Endothelial cell of umbilical vein (primary cell): ENCODE results near the gene SMIM9. TPM values are rescaled to one million over a fixed set of nuclear protein-coding genes. Genes with fewer than 3 reads are reported as not detected.

Experiments
- BruUV-seq: library from RNA; stranded (reverse); fragments of 400-500 nt; replicated peaks from 2 replicates; lab custom pipeline; 2021; lab: Mats Ljungman, UMichigan
- CTCF ChIA-PET: fragments of 300-600, 350-600 bp; sonication (Branson Sonifier 250); formaldehyde crosslinking; loops from one replicate; lab custom pipeline; 2021; ENCODE audit warnings: antibody characterized with exemption, inconsistent platforms; lab: Charles Lee
- POLR2A ChIA-PET: fragments of 300-600, 350-600 bp; sonication (Branson Sonifier 250); formaldehyde crosslinking; loops from one replicate; lab custom pipeline; 2021; ENCODE audit warnings: antibody characterized with exemption, inconsistent platforms; lab: Charles Lee
- DNase-seq: peaks from one replicate; pipeline ENCODE4 v3.0.0-alpha.2; 2011; ENCODE audit warnings: low read depth, low spot score
- FAIRE-seq: peaks from 2 replicates; lab custom pipeline; 2011; peaks lifted over from hg19 to GRCh38; lab: Jason Lieb, UNC
- H2AFZ ChIP-seq: 2 replicates; pipeline ENCODE4 v1.6.0; 2012; ENCODE audit warnings: low read depth, low read length, control low read depth, inconsistent platforms
- H3K27ac ChIP-seq: 2 replicates; pipeline ENCODE4 v1.5.1; 2011; ENCODE audit warnings: low read depth, mild to moderate bottlenecking, control low read depth, low read length, moderate library complexity; ENCODE audit not compliant: insufficient read depth
- H3K27me3 ChIP-seq, 2 experiments: 2 replicates each; pipeline versions ENCODE4 v1.6.0 to v1.6.1; 2011; ENCODE audit warnings: low read length in 2 of 2, mixed read lengths in 1 of 2; ENCODE audit not compliant: control insufficient read depth in 2 of 2, insufficient read depth in 2 of 2
- H3K36me3 ChIP-seq, 2 experiments: 2 replicates in 1 of 2; 3 replicates in 1 of 2; pipeline ENCODE4 v1.5.1; 2011; ENCODE audit warnings: low read length in 2 of 2, mild to moderate bottlenecking in 1 of 2, moderate library complexity in 1 of 2; ENCODE audit not compliant: control insufficient read depth in 2 of 2, insufficient read depth in 2 of 2; ENCODE audit errors: extremely low read depth in 1 of 2
- H3K4me1 ChIP-seq: 3 replicates; pipeline ENCODE4 v1.5.1; 2011; ENCODE audit warnings: mild to moderate bottlenecking, low read length; ENCODE audit not compliant: control insufficient read depth, insufficient read depth; ENCODE audit errors: extremely low read depth
- H3K4me2 ChIP-seq: 2 replicates; pipeline ENCODE4 v1.6.1; 2011; ENCODE audit warnings: low read length, control low read depth, mixed read lengths; ENCODE audit not compliant: insufficient read depth
- H3K4me3 ChIP-seq, 3 experiments: fragments of 200-600 bp in 1 of 3; sonication (generic), shearing (Covaris generic) in 1 of 3; replicated peaks in 1 of 3; 2 replicates each; pipeline ENCODE4 v1.5.1; 2011 to 2016; ENCODE audit warnings: control low read depth in 3 of 3, low read length in 3 of 3, mild to moderate bottlenecking in 2 of 3, inconsistent platforms in 1 of 3, low read depth in 1 of 3, moderate library complexity in 1 of 3; ENCODE audit not compliant: insufficient read depth in 1 of 3
- H3K79me2 ChIP-seq: 2 replicates; pipeline ENCODE4 v1.6.0; 2012; ENCODE audit warnings: low read length, inconsistent platforms; ENCODE audit not compliant: control insufficient read depth, insufficient read depth
- H3K9ac ChIP-seq: replicated peaks from 2 replicates; pipeline ENCODE3; 2011; ENCODE audit warnings: low read length, control low read depth; ENCODE audit not compliant: insufficient read depth; ENCODE audit errors: extremely low read depth
- H3K9me1 ChIP-seq: replicated peaks from 3 replicates; pipeline ENCODE4 v1.6.0; 2011; ENCODE audit warnings: mild to moderate bottlenecking, low read length; ENCODE audit not compliant: control insufficient read depth, insufficient read depth; ENCODE audit errors: extremely low read depth
- H3K9me3 ChIP-seq: replicated peaks from 2 replicates; pipeline ENCODE4 v1.5.1; 2012; ENCODE audit warnings: low read length, inconsistent platforms; ENCODE audit not compliant: control insufficient read depth, insufficient read depth
- H4K20me1 ChIP-seq: replicated peaks from 2 replicates; pipeline ENCODE3; 2011; ENCODE audit warnings: mild to moderate bottlenecking, low read length; ENCODE audit not compliant: control insufficient read depth, insufficient read depth; ENCODE audit errors: extremely low read depth
- CTCF ChIP-seq, 2 donors: IDR thresholded peaks; 1 replicate in 1 of 2; 2 replicates in 1 of 2; pipeline ENCODE4 v1.5.1; 2011; ENCODE audit warnings: low read length in 2 of 2, mild to moderate bottlenecking in 2 of 2, moderate library complexity in 2 of 2, control low read depth in 1 of 2, inconsistent platforms in 1 of 2, low read depth in 1 of 2; ENCODE audit not compliant: insufficient read depth in 1 of 2; ENCODE audit errors: extremely low read depth in 1 of 2
- EZH2 ChIP-seq: IDR thresholded peaks from 2 replicates; pipeline ENCODE4 v1.6.1; 2012; ENCODE audit warnings: borderline replicate concordance, low read depth, mild to moderate bottlenecking, moderate library complexity, low read length, inconsistent platforms; ENCODE audit not compliant: severe bottlenecking
- FOS ChIP-seq: IDR thresholded peaks from 2 replicates; pipeline ENCODE4 v1.6.1; 2011; ENCODE audit warnings: mild to moderate bottlenecking, low read length, moderate library complexity, borderline replicate concordance; ENCODE audit not compliant: insufficient read depth
- GATA2 ChIP-seq: IDR thresholded peaks from 2 replicates; pipeline ENCODE4 v1.7.0; 2011; ENCODE audit warnings: low read depth, mild to moderate bottlenecking, moderate library complexity, mixed read lengths, low read length; ENCODE audit not compliant: insufficient read length, insufficient read depth
- JUN ChIP-seq: IDR thresholded peaks from 2 replicates; pipeline ENCODE4 v1.6.1; 2011; ENCODE audit warnings: borderline replicate concordance, low read depth; ENCODE audit not compliant: insufficient read length, insufficient read depth
- MAX ChIP-seq: IDR thresholded peaks from 2 replicates; pipeline ENCODE4 v1.6.1; 2011; ENCODE audit not compliant: insufficient read depth, insufficient read length
- MYC ChIP-seq: IDR thresholded peaks from one replicate; pipeline ENCODE4 v1.6.1; 2011; ENCODE audit warnings: mild to moderate bottlenecking, low read depth, low read length
- POLR2A ChIP-seq: IDR thresholded peaks from 2 replicates; pipeline ENCODE4 v1.6.1; 2012; ENCODE audit warnings: low read depth, mild to moderate bottlenecking, control low read depth, low read length
- POLR2AphosphoS5 ChIP-seq: IDR thresholded peaks from 2 replicates; pipeline ENCODE4 v1.6.1; 2012; ENCODE audit warnings: low read depth, mild to moderate bottlenecking, control low read depth, low read length, moderate library complexity; ENCODE audit not compliant: insufficient read depth
- dilution Hi-C: fragments of 300-500 bp; cut with MboI; formaldehyde crosslinking; loops from one replicate; pipeline ENCODE4 v1.15.0; 2019; ENCODE audit warnings: low sequenced_read_pairs; ENCODE audit not compliant: extremely low pct_ligation_motif_present
- intact Hi-C: fragments of 100-400 bp; cut with micrococcal nuclease; formaldehyde crosslinking; loops from one replicate; pipeline ENCODE4 v1.10.0; 2022
- polyA plus RNA-seq, 4 experiments: library from polyadenylated mRNA; depleted of rRNA in 3 of 4; stranded (reverse) in 3 of 4; unstranded in 1 of 4; fragments of >200 nt; gene quantifications; 2 replicates each; pipeline versions ENCODE4 v1.2.1 to v1.2.3, GENCODE V29; 2011 to 2012; ENCODE audit warnings: missing spikeins in 1 of 4
- total RNA-seq: library from RNA; stranded (reverse); gene quantifications from 2 replicates; pipeline ENCODE4 v1.2.3, GENCODE V29; 2021

The SMIM9 gene
- total and polyA plus RNA-seq, 2 donors (not counting 3 experiments of a cell fraction or from before 2014, with no cell fraction given): not detected

GRCh38 chrX:154822029-154822428, 12.4 kb downstream of the SMIM9 start:
- no peaks in the 10 kb centered on the region for H3K4me1 ChIP-seq
- FAIRE-seq: no peak
- intact Hi-C loops (no loop called here), dilution Hi-C loops (no loop called here)
- POLR2A ChIA-PET: interaction anchor here (0.6 kb wide), 1 partner anchor 28 kb away, joined by 5 read pairs; no protein-coding TSS in a partner anchor
- no peak for DNase-seq
- H3K27ac ChIP-seq: no peak overlapping the region
- TF ChIP-seq MYC: no peak
- no peak for TF ChIP-seq POLR2AphosphoS5
- no peak for TF ChIP-seq MAX
- TF ChIP-seq EZH2: no peak
- no peak for TF ChIP-seq POLR2A
- no peak for TF ChIP-seq FOS
- TF ChIP-seq CTCF (IDR thresholded peaks at IDR 0.05; ENCODE audit: extremely low read depth in 1 of 2, insufficient read depth in 1 of 2, low read depth in 1 of 2, low read length in 2 of 2): no peak
- TF ChIP-seq GATA2: no peak
- no peak for TF ChIP-seq JUN
- H3K79me2 ChIP-seq: no peaks in the 10 kb centered on the region
- no TSS peak for BruUV-seq
- CTCF ChIA-PET: no interaction called here
- H3K4me3 ChIP-seq: no peak overlapping the region
- H4K20me1 ChIP-seq: no peaks in the 10 kb centered on the region
- no peak overlapping the region for H2AFZ ChIP-seq
- H3K9me3 ChIP-seq: no peaks in the 10 kb centered on the region
- H3K36me3 ChIP-seq: no peaks in the 10 kb centered on the region
- H3K9me1 ChIP-seq: no peaks in the 10 kb centered on the region
- no peaks in the 10 kb centered on the region for H3K27me3 ChIP-seq
- H3K9ac ChIP-seq: no peak overlapping the region
- no peak overlapping the region for H3K4me2 ChIP-seq
